Measurements from ENCODE around the gene FTCD.

GRCh38 chr21:46154955-46155513 is 345 bp downstream of the FTCD start:
- TF ChIP-seq, protein P1, sequence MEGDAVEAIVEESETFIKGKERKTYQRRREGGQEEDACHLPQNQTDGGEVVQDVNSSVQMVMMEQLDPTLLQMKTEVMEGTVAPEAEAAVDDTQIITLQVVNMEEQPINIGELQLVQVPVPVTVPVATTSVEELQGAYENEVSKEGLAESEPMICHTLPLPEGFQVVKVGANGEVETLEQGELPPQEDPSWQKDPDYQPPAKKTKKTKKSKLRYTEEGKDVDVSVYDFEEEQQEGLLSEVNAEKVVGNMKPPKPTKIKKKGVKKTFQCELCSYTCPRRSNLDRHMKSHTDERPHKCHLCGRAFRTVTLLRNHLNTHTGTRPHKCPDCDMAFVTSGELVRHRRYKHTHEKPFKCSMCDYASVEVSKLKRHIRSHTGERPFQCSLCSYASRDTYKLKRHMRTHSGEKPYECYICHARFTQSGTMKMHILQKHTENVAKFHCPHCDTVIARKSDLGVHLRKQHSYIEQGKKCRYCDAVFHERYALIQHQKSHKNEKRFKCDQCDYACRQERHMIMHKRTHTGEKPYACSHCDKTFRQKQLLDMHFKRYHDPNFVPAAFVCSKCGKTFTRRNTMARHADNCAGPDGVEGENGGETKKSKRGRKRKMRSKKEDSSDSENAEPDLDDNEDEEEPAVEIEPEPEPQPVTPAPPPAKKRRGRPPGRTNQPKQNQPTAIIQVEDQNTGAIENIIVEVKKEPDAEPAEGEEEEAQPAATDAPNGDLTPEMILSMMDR (IDR thresholded peaks at IDR 0.05) = no peak
- TF ChIP-seq POLR2AphosphoS5 (IDR thresholded peaks at IDR 0.05; ENCODE audit: low read depth, low read length) = no peak
- TF ChIP-seq REST (IDR thresholded peaks at IDR 0.05; ENCODE audit: insufficient read depth in 1 of 2, low read depth in 2 of 2, low read length in 1 of 2) = no peak
- TF ChIP-seq SIN3A (IDR thresholded peaks at IDR 0.05; ENCODE audit: borderline replicate concordance, insufficient read depth, low read depth, low read length) = no peak
- no peak for TF ChIP-seq TCF7L2 (IDR thresholded peaks at IDR 0.05; ENCODE audit: low read depth, low read length)

Measured in Panc1 (cell line).